GM12892 (cell line): ENCODE results near the gene NPAT.

ENCODE experiments used
- POLR2A ChIP-seq: IDR thresholded peaks from 2 replicates; pipeline ENCODE4 v1.6.1; 2011; ENCODE audit warnings: low read depth, low read length, control low read depth
- TAF1 ChIP-seq: IDR thresholded peaks from 2 replicates; pipeline ENCODE4 v1.6.1; 2011; ENCODE audit warnings: low read depth, mild to moderate bottlenecking, control low read depth, low read length, borderline replicate concordance

DNA sequence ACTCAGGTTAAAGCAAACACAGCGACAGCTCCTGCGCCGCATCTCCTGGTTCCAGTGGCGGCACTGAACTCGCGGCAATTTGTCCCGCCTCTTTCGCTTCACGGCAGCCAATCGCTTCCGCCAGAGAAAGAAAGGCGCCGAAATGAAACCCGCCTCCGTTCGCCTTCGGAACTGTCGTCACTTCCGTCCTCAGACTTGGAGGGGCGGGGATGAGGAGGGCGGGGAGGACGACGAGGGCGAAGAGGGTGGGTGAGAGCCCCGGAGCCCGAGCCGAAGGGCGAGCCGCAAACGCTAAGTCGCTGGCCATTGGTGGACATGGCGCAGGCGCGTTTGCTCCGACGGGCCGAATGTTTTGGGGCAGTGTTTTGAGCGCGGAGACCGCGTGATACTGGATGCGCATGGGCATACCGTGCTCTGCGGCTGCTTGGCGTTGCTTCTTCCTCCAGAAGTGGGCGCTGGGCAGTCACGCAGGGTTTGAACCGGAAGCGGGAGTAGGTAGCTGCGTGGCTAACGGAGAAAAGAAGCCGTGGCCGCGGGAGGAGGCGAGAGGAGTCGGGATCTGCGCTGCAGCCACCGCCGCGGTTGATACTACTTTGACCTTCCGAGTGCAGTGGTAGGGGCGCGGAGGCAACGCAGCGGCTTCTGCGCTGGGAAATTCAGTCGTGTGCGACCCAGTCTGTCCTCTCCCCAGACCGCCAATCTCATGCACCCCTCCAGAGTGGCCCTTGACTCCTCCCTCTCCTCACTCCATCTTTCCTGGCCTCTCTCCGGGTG lies at the start of gene NPAT, which contains the start of gene ATM:
- TF ChIP-seq POLR2A (peak; percentile 85), TAF1 (peak; percentile 84)
